GM12864 (cell line): ENCODE results near the gene GUCY2F.

Experiments
- DNase-seq: peaks from one replicate; pipeline ENCODE4 v3.0.0-alpha.2; 2011; ENCODE audit warnings: low read depth
- H3K4me3 ChIP-seq: 2 replicates; pipeline ENCODE4 v1.5.1; 2011; ENCODE audit warnings: mild to moderate bottlenecking, low read depth, low read length, control low read depth
- TF ChIP-seq, protein P1 (sequence below): IDR thresholded peaks from 2 replicates; pipeline ENCODE4 v1.5.1; 2011; ENCODE audit warnings: low read depth, mild to moderate bottlenecking, moderate library complexity, low read length, control low read depth, inconsistent platforms; ENCODE audit errors: missing control alignments

GUCY2F gene

GRCh38 chrX:109463784-109464183 lies 18.1 kb downstream of the GUCY2F start:
- TF ChIP-seq, protein P1, sequence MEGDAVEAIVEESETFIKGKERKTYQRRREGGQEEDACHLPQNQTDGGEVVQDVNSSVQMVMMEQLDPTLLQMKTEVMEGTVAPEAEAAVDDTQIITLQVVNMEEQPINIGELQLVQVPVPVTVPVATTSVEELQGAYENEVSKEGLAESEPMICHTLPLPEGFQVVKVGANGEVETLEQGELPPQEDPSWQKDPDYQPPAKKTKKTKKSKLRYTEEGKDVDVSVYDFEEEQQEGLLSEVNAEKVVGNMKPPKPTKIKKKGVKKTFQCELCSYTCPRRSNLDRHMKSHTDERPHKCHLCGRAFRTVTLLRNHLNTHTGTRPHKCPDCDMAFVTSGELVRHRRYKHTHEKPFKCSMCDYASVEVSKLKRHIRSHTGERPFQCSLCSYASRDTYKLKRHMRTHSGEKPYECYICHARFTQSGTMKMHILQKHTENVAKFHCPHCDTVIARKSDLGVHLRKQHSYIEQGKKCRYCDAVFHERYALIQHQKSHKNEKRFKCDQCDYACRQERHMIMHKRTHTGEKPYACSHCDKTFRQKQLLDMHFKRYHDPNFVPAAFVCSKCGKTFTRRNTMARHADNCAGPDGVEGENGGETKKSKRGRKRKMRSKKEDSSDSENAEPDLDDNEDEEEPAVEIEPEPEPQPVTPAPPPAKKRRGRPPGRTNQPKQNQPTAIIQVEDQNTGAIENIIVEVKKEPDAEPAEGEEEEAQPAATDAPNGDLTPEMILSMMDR = no peak
- no peak overlapping the region for H3K4me3 ChIP-seq
- DNase-seq = no peak

DNA sequence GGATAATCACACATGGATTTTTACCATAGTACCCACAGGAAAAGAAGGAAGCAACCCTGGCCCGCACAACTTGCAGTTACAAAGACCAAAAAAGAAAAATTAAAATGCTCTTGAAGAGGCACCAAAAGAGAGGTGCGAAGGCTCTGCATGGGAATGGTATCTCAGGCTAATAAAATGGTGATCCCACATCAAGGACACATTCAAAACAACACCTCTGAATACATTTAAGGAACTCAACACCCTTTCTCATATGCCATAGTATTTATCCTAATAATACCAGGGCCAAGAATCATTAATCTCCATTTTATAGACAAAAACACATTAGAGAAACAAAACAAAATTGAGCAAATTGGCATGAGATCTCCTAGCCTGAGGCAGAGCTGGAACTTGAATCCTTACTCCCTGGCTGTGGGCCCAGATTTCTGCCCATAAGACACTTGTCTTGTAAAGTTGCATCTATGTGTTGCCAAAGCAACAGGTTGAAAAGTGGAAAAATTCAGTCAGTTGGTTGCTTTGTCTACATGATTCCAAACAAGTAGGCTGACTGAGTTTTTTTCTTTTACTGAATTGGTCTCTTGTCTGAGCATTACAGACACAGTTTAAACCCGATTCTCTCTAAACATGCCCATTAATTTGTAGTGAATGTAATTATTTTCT lies 33.5 kb downstream of the GUCY2F start:
- no peak for DNase-seq
- TF ChIP-seq, protein P1 = no peak
- no peak overlapping the region for H3K4me3 ChIP-seq

DNA sequence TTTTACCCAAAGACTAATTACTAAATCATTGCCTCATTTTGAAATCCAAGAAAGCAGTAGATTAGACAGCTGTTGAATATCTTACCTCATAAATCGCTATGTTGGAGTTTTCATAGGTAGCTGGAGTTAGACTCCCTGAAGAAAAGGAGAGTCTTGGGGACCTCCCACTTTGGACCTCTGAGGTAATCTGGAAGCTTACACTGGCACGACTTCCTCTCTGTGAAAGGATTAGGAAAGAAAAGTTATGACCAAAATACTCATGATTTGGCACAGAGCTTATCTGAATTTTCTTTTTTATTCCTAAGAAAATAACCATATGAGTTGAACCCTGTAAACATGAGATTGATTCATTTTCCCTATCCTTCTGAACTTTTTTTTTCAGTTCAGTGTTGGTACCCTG lies 40.6 kb downstream of the GUCY2F start:
- H3K4me3 ChIP-seq = no peak overlapping the region
- TF ChIP-seq, protein P1 = no peak

GRCh38 chrX:109440475-109440874 lies 41.4 kb downstream of the GUCY2F start:
- TF ChIP-seq, protein P1 = no peak
- H3K4me3 ChIP-seq = no peak overlapping the region
- DNase-seq = peak; percentile 21

More for the DNA sequence above, 40.6 kb downstream of the GUCY2F start:
- no peak for DNase-seq

GRCh38 chrX:109409181-109409580 lies 72.7 kb downstream of the GUCY2F start:
- DNase-seq = no peak
- no peak overlapping the region for H3K4me3 ChIP-seq
- TF ChIP-seq, protein P1 = no peak

GRCh38 chrX:109403922-109404321 lies 78.0 kb downstream of the GUCY2F start:
- H3K4me3 ChIP-seq = no peak overlapping the region
- TF ChIP-seq, protein P1 = no peak
- DNase-seq = no peak

DNA sequence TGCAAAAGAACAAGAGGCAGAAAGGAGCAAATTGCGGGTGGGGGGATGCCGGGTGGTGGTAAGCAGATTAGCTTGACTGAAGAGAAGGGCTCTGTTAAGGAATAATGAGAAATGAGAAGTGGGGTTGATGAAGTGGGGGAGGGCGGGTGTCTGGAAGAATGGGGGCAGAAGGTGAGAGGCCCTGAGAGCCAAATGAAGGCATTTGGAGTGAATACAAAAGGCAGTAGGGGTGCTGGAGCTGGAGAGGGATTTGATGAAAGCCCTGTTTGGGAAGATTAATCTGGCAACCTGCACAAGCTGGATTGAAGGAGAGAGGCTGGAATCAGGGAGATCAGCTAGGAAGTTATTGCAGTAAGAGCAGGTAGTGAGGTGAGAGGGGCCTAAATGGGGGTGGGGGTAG lies 82.1 kb downstream of the GUCY2F start:
- DNase-seq = no peak
- TF ChIP-seq, protein P1 = no peak
- no peak overlapping the region for H3K4me3 ChIP-seq
